GM23338 (cell line): ENCODE data around the gene TPSB2. TPM values are rescaled to one million over a fixed set of nuclear protein-coding genes. Genes with fewer than 3 reads are reported as not detected.

Experiments
- ATAC-seq: fragments of 200-7000 bp; cut with Tn5 transposase; 3 replicates; pipeline ENCODE4 v1.9.1; 2020
- DNase-seq: peaks from one replicate; pipeline ENCODE4 v3.0.0-alpha.2; 2015; ENCODE audit warnings: low spot score
- H2AFZ ChIP-seq: fragments of 200-600 bp; sonication (generic); 2 replicates; pipeline ENCODE4 v1.8.0; 2016; ENCODE audit warnings: antibody characterized with exemption, mild to moderate bottlenecking, moderate library complexity
- H3F3A ChIP-seq: fragments of 200-600 bp; sonication (generic); replicated peaks from 2 replicates; pipeline ENCODE4 v1.8.0; 2017; ENCODE audit warnings: antibody characterized with exemption, mixed run types, low read depth
- H3K27ac ChIP-seq: fragments of 200-600 bp; sonication (generic); 2 replicates; pipeline ENCODE4 v1.6.1; 2016; ENCODE audit warnings: low read depth
- H3K27me3 ChIP-seq: fragments of 200-600 bp; sonication (generic); 2 replicates; pipeline ENCODE4 v1.8.0; 2016; ENCODE audit warnings: mild to moderate bottlenecking, mixed run types, moderate library complexity; ENCODE audit not compliant: insufficient read depth
- H3K36me3 ChIP-seq: fragments of 200-600 bp; sonication (generic); 2 replicates; pipeline ENCODE4 v1.8.0; 2016; ENCODE audit warnings: mild to moderate bottlenecking; ENCODE audit not compliant: insufficient read depth
- H3K4me1 ChIP-seq: fragments of 200-600 bp; sonication (generic); 2 replicates; pipeline ENCODE4 v1.8.0; 2016; ENCODE audit warnings: mild to moderate bottlenecking, moderate library complexity; ENCODE audit not compliant: insufficient read depth
- H3K4me2 ChIP-seq: fragments of 200-600 bp; sonication (generic); 2 replicates; pipeline ENCODE4 v1.7.1; 2017; ENCODE audit warnings: mixed run types
- H3K4me3 ChIP-seq: fragments of 200-600 bp; sonication (generic); 2 replicates; pipeline ENCODE4 v1.6.1; 2016; ENCODE audit warnings: mixed run types
- H3K79me2 ChIP-seq: fragments of 200-600 bp; sonication (generic); replicated peaks from 2 replicates; pipeline ENCODE4 v1.8.0; 2017; ENCODE audit warnings: mild to moderate bottlenecking; ENCODE audit not compliant: insufficient read depth
- H3K9me2 ChIP-seq: fragments of 200-600 bp; sonication (generic); 2 replicates; pipeline ENCODE4 v1.8.0; 2017; ENCODE audit not compliant: insufficient read depth
- H4K20me1 ChIP-seq: fragments of 200-600 bp; sonication (generic); replicated peaks from 2 replicates; pipeline ENCODE4 v1.8.0; 2017; ENCODE audit warnings: mild to moderate bottlenecking; ENCODE audit not compliant: insufficient read depth
- H3K27ac Mint-ChIP-seq: 2 replicates; pipeline ENCODE4 v1.8.0; 2020; ENCODE audit warnings: inconsistent platforms, mild to moderate bottlenecking, moderate library complexity, mixed read lengths
- H3K27me3 Mint-ChIP-seq: 3 replicates; pipeline ENCODE4 v1.8.0; 2022; ENCODE audit warnings: low read depth, mild to moderate bottlenecking, moderate library complexity, mixed read lengths, inconsistent platforms; ENCODE audit not compliant: insufficient read depth, poor library complexity
- H3K36me3 Mint-ChIP-seq: 3 replicates; pipeline ENCODE4 v1.8.0; 2021; ENCODE audit warnings: low read depth, mild to moderate bottlenecking, inconsistent platforms, moderate library complexity, mixed read lengths
- H3K4me1 Mint-ChIP-seq: 3 replicates; pipeline ENCODE4 v1.8.0; 2020; ENCODE audit warnings: mild to moderate bottlenecking, inconsistent platforms, mixed read lengths
- H3K4me3 Mint-ChIP-seq: 3 replicates; pipeline ENCODE4 v1.8.0; 2021; ENCODE audit warnings: moderate library complexity, mild to moderate bottlenecking, inconsistent platforms, mixed read lengths
- H3K9me3 Mint-ChIP-seq: 3 replicates; pipeline ENCODE4 v1.8.0; 2020; ENCODE audit warnings: moderate library complexity, mild to moderate bottlenecking, inconsistent platforms, mixed read lengths
- CREB1 ChIP-seq: fragments of 250-450 bp; sonication (Bioruptor Pico); IDR thresholded peaks from 2 replicates; pipeline ENCODE4 v1.5.0; 2020; ENCODE audit warnings: low read depth, mild to moderate bottlenecking, moderate library complexity
- EZH2 ChIP-seq: fragments of 200-600 bp; sonication (generic); IDR thresholded peaks from one replicate; pipeline ENCODE4 v1.8.0; 2017; ENCODE audit warnings: antibody characterized with exemption, mild to moderate bottlenecking, low read depth; ENCODE audit not compliant: unreplicated experiment
- NANOG ChIP-seq: IDR thresholded peaks from 2 replicates; pipeline ENCODE4 v1.6.1; 2016; ENCODE audit warnings: antibody characterized with exemption, borderline replicate concordance
- STAT1 ChIP-seq: IDR thresholded peaks from one replicate; pipeline ENCODE4 v1.6.1; 2016; ENCODE audit warnings: antibody characterized with exemption; ENCODE audit not compliant: unreplicated experiment
- ZNF114 ChIP-seq: fragments of 250-450 bp; sonication (Bioruptor Pico); IDR thresholded peaks from 2 replicates; pipeline ENCODE4 v1.5.0; 2020; ENCODE audit warnings: mild to moderate bottlenecking, moderate library complexity
- polyA plus RNA-seq: library from polyadenylated mRNA; unstranded; fragments of >200 nt; fragmentation: Nextera tagmentation; extraction: Ambion mirVana; gene quantifications from 2 replicates; pipeline ENCODE4 v1.2.1, GENCODE V29; 2016
- total RNA-seq: library from RNA; depleted of rRNA; stranded (reverse); fragments of >200 nt; shearing (Covaris generic); gene quantifications from 2 replicates; pipeline ENCODE4 v1.2.3, GENCODE V29; 2014
- TF ChIP-seq, protein P1 (sequence below), 2 experiments: fragments of 200-600 bp in 1 of 2; sonication (generic) in 1 of 2; conservative IDR thresholded peaks; 2 replicates each; pipeline versions ENCODE4 v1.5.1 to v1.6.1; 2016 to 2017; ENCODE audit warnings: antibody characterized with exemption in 2 of 2, low read depth in 2 of 2, mild to moderate bottlenecking in 2 of 2, moderate library complexity in 1 of 2
- TF ChIP-seq, protein P2 (sequence below): IDR thresholded peaks from 2 replicates; pipeline ENCODE4 v1.6.1; 2016; ENCODE audit warnings: antibody characterized with exemption
- TF ChIP-seq, protein P3 (sequence below): fragments of 250-450 bp; sonication (Bioruptor Pico); IDR thresholded peaks from 2 replicates; pipeline ENCODE4 v1.5.0; 2020; ENCODE audit warnings: mild to moderate bottlenecking, moderate library complexity

The TPSB2 gene
- total and polyA plus RNA-seq, 2 experiments from 2014 or later, result 0.23 TPM; not detected in 1

DNA sequence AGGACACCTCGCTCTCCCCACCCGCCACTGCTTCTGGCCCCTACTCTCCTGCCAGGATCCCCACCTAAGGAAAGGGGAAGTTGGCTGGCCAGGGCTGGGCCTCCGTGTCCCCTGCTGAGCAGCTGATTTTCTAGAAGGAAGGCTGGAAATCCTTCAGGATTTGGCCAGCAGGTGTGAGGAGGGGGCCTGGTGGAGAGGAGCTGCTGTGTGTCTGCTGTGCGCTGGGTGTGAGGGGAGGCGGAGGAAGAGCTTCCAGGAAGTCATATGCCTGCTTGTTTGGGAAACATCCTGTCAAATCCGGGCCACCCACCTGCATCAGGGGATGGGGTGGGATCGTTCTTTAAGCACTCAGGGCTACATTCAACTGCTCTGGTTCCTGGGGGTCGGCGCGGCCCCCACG lies 33.5 kb downstream of the TPSB2 start (continued):
- TF ChIP-seq, protein P1, sequence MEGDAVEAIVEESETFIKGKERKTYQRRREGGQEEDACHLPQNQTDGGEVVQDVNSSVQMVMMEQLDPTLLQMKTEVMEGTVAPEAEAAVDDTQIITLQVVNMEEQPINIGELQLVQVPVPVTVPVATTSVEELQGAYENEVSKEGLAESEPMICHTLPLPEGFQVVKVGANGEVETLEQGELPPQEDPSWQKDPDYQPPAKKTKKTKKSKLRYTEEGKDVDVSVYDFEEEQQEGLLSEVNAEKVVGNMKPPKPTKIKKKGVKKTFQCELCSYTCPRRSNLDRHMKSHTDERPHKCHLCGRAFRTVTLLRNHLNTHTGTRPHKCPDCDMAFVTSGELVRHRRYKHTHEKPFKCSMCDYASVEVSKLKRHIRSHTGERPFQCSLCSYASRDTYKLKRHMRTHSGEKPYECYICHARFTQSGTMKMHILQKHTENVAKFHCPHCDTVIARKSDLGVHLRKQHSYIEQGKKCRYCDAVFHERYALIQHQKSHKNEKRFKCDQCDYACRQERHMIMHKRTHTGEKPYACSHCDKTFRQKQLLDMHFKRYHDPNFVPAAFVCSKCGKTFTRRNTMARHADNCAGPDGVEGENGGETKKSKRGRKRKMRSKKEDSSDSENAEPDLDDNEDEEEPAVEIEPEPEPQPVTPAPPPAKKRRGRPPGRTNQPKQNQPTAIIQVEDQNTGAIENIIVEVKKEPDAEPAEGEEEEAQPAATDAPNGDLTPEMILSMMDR (conservative IDR thresholded peaks at IDR 0.05; ENCODE audit: low read depth in 2 of 2), result no peak
- TF ChIP-seq NANOG, result no peak
- TF ChIP-seq, protein P2, sequence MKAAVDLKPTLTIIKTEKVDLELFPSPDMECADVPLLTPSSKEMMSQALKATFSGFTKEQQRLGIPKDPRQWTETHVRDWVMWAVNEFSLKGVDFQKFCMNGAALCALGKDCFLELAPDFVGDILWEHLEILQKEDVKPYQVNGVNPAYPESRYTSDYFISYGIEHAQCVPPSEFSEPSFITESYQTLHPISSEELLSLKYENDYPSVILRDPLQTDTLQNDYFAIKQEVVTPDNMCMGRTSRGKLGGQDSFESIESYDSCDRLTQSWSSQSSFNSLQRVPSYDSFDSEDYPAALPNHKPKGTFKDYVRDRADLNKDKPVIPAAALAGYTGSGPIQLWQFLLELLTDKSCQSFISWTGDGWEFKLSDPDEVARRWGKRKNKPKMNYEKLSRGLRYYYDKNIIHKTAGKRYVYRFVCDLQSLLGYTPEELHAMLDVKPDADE, result no peak

DNA sequence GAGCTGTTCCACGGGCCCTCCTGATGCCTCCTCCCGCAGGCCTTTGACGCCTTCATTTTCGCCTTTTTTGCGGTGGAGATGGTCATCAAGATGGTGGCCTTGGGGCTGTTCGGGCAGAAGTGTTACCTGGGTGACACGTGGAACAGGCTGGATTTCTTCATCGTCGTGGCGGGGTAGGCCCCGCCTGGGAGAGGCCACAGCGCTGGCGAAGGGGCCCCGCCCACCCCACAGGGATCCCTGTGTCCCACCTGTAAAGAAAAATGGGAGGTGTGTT lies 34.7 kb downstream of the TPSB2 start:
- Mint-ChIP-seq H3K36me3 (no peaks in the 10 kb centered on the region), H3K27ac (no peak overlapping the region), H3K27me3 (peaks cover 6% of the 10 kb centered on the region), H3K4me1 (peaks cover 3% of the 10 kb centered on the region; the same call in 1 of the 3 replicates), H3K4me3 (no peak overlapping the region), H3K9me3 (0 out of 3 replicates have a peak, but pooled peaks cover 3% of the 10 kb centered on the region)
- DNase-seq, result no peak
- H3K4me3 ChIP-seq, result no peak overlapping the region
- TF ChIP-seq ZNF114 (CRISPR knock-in tag) (no peak), CREB1 (CRISPR knock-in tag) (no peak), STAT1 (no peak), EZH2 (no peak)
- TF ChIP-seq, protein P3, sequence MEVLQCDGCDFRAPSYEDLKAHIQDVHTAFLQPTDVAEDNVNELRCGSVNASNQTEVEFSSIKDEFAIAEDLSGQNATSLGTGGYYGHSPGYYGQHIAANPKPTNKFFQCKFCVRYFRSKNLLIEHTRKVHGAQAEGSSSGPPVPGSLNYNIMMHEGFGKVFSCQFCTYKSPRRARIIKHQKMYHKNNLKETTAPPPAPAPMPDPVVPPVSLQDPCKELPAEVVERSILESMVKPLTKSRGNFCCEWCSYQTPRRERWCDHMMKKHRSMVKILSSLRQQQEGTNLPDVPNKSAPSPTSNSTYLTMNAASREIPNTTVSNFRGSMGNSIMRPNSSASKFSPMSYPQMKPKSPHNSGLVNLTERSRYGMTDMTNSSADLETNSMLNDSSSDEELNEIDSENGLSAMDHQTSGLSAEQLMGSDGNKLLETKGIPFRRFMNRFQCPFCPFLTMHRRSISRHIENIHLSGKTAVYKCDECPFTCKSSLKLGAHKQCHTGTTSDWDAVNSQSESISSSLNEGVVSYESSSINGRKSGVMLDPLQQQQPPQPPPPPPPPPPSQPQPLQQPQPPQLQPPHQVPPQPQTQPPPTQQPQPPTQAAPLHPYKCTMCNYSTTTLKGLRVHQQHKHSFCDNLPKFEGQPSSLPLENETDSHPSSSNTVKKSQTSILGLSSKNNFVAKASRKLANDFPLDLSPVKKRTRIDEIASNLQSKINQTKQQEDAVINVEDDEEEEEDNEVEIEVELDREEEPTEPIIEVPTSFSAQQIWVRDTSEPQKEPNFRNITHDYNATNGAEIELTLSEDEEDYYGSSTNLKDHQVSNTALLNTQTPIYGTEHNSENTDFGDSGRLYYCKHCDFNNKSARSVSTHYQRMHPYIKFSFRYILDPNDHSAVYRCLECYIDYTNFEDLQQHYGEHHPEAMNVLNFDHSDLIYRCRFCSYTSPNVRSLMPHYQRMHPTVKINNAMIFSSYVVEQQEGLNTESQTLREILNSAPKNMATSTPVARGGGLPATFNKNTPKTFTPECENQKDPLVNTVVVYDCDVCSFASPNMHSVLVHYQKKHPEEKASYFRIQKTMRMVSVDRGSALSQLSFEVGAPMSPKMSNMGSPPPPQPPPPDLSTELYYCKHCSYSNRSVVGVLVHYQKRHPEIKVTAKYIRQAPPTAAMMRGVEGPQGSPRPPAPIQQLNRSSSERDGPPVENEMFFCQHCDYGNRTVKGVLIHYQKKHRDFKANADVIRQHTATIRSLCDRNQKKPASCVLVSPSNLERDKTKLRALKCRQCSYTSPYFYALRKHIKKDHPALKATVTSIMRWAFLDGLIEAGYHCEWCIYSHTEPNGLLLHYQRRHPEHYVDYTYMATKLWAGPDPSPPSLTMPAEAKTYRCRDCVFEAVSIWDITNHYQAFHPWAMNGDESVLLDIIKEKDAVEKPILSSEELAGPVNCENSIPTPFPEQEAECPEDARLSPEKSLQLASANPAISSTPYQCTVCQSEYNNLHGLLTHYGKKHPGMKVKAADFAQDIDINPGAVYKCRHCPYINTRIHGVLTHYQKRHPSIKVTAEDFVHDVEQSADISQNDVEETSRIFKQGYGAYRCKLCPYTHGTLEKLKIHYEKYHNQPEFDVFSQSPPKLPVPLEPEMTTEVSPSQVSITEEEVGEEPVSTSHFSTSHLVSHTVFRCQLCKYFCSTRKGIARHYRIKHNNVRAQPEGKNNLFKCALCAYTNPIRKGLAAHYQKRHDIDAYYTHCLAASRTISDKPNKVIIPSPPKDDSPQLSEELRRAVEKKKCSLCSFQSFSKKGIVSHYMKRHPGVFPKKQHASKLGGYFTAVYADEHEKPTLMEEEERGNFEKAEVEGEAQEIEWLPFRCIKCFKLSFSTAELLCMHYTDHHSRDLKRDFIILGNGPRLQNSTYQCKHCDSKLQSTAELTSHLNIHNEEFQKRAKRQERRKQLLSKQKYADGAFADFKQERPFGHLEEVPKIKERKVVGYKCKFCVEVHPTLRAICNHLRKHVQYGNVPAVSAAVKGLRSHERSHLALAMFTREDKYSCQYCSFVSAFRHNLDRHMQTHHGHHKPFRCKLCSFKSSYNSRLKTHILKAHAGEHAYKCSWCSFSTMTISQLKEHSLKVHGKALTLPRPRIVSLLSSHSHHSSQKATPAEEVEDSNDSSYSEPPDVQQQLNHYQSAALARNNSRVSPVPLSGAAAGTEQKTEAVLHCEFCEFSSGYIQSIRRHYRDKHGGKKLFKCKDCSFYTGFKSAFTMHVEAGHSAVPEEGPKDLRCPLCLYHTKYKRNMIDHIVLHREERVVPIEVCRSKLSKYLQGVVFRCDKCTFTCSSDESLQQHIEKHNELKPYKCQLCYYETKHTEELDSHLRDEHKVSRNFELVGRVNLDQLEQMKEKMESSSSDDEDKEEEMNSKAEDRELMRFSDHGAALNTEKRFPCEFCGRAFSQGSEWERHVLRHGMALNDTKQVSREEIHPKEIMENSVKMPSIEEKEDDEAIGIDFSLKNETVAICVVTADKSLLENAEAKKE, result no peak
- no peaks in the 10 kb centered on the region; the same call in 1 of the 2 replicates for H4K20me1 ChIP-seq
- H3K9me2 ChIP-seq, result no peaks in the 10 kb centered on the region
- H3K27me3 ChIP-seq, result no peaks in the 10 kb centered on the region
- H3K36me3 ChIP-seq, result no peaks in the 10 kb centered on the region
- H2AFZ ChIP-seq, result no peak overlapping the region
- no peak overlapping the region for H3K27ac ChIP-seq
- H3K79me2 ChIP-seq, result no peaks in the 10 kb centered on the region
- no peak overlapping the region for H3K4me2 ChIP-seq
- H3F3A ChIP-seq, result no peaks in the 10 kb centered on the region
- no peaks in the 10 kb centered on the region for H3K4me1 ChIP-seq
- no peak for ATAC-seq
